HFFc6 (cell line): ENCODE measurements around the gene TKFC. TPM values are rescaled to one million over a fixed set of nuclear protein-coding genes. Genes with fewer than 3 reads are reported as not detected.

ENCODE experiments used
- DNase-seq: peaks from one replicate; pipeline ENCODE4 v3.0.0-alpha.2; 2018
- H3K27ac Mint-ChIP-seq: 2 replicates; pipeline ENCODE4 v1.8.0; 2020; ENCODE audit warnings: mild to moderate bottlenecking, mixed read lengths
- H3K27me3 Mint-ChIP-seq: 2 replicates; pipeline ENCODE4 v1.8.0; 2021; ENCODE audit warnings: mild to moderate bottlenecking, moderate library complexity, mixed read lengths; ENCODE audit not compliant: insufficient read depth
- H3K36me3 Mint-ChIP-seq: 2 replicates; pipeline ENCODE4 v1.8.0; 2021; ENCODE audit warnings: low read depth, mixed read lengths
- H3K4me1 Mint-ChIP-seq: 2 replicates; pipeline ENCODE4 v1.8.0; 2020; ENCODE audit warnings: low read depth, mixed read lengths
- H3K4me3 Mint-ChIP-seq: 2 replicates; pipeline ENCODE4 v1.8.0; 2020; ENCODE audit warnings: mild to moderate bottlenecking, moderate library complexity, mixed read lengths
- H3K9me3 Mint-ChIP-seq: 2 replicates; pipeline ENCODE4 v1.8.0; 2020; ENCODE audit warnings: mild to moderate bottlenecking, mixed read lengths
- long read RNA-seq: library from polyadenylated mRNA; unstranded; transcript quantifications from one replicate; pipeline ENCODE4 v2.0.0, GENCODE V29; 2019
- total RNA-seq, 6 experiments: library from RNA; stranded (reverse); fragmentation: NEBNext Ultra II Directional; extraction: Animal tissue kit (Norgen Biotek cat#: 25700); gene quantifications; 2 replicates in 1 of 6; 3 replicates in 5 of 6; pipeline ENCODE4 v1.2.3, GENCODE V29; 2021
- TF ChIP-seq, protein P1 (sequence below): fragments of 200-600 bp; sonication (generic); IDR thresholded peaks from 2 replicates; pipeline ENCODE4 v1.5.0; 2021; ENCODE audit warnings: antibody characterized with exemption, mild to moderate bottlenecking

Gene TKFC
- total RNA-seq: 10 to 100 TPM; 27.3 to 43.0 (median 31.8) TPM
- long read RNA-seq, full-length matches to known transcripts: 18 of 30 reads
- long read RNA-seq, partial matches to known transcripts: 5 of 30 reads
- long read RNA-seq, other reads (novel, unspliced or antisense): 7 of 30 reads

DNA sequence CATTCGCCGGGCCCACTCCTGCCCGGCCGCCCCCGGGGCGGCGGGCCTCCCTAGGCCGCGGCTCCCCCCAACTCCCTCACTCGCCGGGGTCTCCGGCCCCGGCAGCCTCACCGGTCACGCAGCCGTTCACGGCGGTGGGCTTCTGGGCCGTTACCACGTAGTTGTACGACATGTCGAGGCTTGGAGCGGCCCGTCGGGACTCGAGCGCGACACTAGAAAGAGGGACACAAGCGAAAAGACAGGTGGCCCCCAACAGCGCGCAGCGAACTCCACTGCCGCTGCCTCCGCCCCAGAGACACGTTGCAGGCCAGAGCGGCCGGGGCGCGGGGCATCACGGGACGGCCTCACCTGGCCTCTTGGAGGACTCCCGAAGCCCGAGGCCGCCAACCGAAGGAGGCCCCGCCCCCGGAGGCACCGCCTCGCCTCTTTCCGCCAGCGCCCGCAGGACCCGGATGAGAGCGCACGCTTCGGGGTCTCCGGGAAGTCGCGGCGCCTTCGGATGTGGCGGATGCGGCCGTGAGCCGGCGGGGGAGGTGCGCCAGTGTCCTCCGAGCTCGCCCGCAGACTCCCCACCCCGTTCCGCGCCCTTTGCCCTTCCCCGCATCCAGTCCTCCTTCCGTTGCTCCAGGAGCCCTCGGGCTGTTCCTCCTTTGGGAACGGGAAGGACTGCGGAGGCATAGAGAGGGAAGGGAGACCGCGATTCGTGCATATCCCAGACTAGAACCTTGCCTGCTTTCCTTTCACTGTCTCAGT, at the start of gene TKFC, which contains the start of gene DDB1:
TKFC (plus strand) TSS at position 432 of the 753 bp plus-strand sequence. CDS start 1,501 bp downstream, outside the sequence.
DDB1 (minus strand) TSS at position 309 of the 753 bp plus-strand sequence; CDS start at position 172, 137 bp downstream.
- Mint-ChIP-seq H3K4me1 (peaks cover 63% of the 10 kb centered on the region), H3K4me3 (peak within 1 kb of the TSS; percentile 93), H3K27me3 (peaks cover 1% of the 10 kb centered on the region; the same call in 1 of the 2 replicates), H3K9me3 (no peaks in the 10 kb centered on the region), H3K27ac (peak within 1 kb of the TSS; percentile 85), H3K36me3 (peaks cover 35% of the 10 kb centered on the region)
- TF ChIP-seq, protein P1, sequence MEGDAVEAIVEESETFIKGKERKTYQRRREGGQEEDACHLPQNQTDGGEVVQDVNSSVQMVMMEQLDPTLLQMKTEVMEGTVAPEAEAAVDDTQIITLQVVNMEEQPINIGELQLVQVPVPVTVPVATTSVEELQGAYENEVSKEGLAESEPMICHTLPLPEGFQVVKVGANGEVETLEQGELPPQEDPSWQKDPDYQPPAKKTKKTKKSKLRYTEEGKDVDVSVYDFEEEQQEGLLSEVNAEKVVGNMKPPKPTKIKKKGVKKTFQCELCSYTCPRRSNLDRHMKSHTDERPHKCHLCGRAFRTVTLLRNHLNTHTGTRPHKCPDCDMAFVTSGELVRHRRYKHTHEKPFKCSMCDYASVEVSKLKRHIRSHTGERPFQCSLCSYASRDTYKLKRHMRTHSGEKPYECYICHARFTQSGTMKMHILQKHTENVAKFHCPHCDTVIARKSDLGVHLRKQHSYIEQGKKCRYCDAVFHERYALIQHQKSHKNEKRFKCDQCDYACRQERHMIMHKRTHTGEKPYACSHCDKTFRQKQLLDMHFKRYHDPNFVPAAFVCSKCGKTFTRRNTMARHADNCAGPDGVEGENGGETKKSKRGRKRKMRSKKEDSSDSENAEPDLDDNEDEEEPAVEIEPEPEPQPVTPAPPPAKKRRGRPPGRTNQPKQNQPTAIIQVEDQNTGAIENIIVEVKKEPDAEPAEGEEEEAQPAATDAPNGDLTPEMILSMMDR: no peak
- DNase-seq: peak; percentile 84

DNA sequence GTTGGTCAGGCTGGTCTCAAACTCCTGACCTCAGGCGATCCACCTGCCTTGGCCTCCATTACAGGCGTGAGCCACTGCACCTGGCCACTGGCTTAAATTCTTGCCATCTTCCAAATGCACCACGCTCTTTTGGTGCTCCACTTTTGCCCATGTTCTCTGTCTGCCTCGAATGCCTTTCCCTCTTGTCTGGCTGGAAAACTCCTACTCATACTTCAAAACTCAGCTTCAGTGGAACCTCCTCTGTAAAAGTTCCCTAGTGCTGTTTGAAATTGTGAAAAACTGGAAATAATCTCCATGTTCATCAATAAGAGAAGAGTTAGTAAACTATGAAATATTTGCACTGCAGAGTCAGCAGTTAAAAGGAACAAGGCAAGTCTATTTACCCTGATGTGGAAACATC, 49.4 kb upstream of the TKFC start:
- no peaks in the 10 kb centered on the region for H3K9me3 Mint-ChIP-seq
- no peak overlapping the region for H3K27ac Mint-ChIP-seq
- no peak overlapping the region for H3K4me3 Mint-ChIP-seq
- H3K36me3 Mint-ChIP-seq: no peaks in the 10 kb centered on the region
- H3K27me3 Mint-ChIP-seq: peaks cover 4% of the 10 kb centered on the region
- TF ChIP-seq, protein P1: no peak
- no peak for DNase-seq
- peaks cover 6% of the 10 kb centered on the region; the same call in 1 of the 2 replicates for H3K4me1 Mint-ChIP-seq

DNA sequence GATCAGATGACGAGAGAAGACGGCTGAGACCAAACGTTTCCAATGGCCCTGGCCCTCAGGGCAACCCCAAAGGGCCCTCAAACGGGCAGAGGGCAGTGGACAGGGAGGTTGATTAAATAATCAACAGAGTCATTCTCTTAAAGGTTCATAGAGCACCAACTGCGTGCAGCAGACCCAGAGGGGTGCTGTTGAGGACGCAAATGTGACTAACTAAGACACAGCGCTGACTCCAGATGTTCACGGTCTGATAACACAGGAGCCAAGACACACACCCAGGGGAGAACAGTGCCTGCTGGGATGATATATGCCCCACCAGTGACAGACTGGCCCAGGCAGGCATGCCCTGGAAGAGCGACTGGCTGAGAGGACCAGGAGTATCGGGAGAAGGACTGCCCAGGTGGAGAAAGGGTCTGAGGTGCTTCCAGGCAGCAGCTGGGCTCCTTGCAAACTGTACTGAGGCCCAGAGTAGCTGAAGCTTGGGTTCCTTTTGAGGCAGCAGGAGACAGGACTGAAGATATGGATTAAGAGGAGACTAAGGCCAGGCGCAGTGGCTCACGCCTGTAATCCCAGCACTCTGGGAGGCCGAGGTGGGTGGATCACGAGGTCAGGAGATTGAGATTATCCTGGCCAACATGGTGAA, 45.6 kb upstream of the TKFC start:
- no peak overlapping the region for H3K4me3 Mint-ChIP-seq
- no peak overlapping the region for H3K27ac Mint-ChIP-seq
- DNase-seq: no peak
- H3K9me3 Mint-ChIP-seq: no peaks in the 10 kb centered on the region
- H3K4me1 Mint-ChIP-seq: no peaks in the 10 kb centered on the region
- TF ChIP-seq, protein P1: no peak
- peaks cover 4% of the 10 kb centered on the region for H3K27me3 Mint-ChIP-seq
- no peaks in the 10 kb centered on the region for H3K36me3 Mint-ChIP-seq

- no peak for DNase-seq
- TF ChIP-seq, protein P1: peak; percentile 60
- Mint-ChIP-seq H3K4me1 (peaks cover 10% of the 10 kb centered on the region), H3K4me3 (no peak overlapping the region), H3K27ac (no peak overlapping the region), H3K9me3 (no peaks in the 10 kb centered on the region), H3K27me3 (peaks cover 2% of the 10 kb centered on the region), H3K36me3 (no peaks in the 10 kb centered on the region)
These were observed 41.9 kb upstream of the TKFC start for GRCh38 chr11:61290905-61291690.

- H3K27ac Mint-ChIP-seq: no peak overlapping the region
- TF ChIP-seq, protein P1: no peak
- H3K36me3 Mint-ChIP-seq: peaks cover 5% of the 10 kb centered on the region
- H3K4me3 Mint-ChIP-seq: no peak overlapping the region
- H3K27me3 Mint-ChIP-seq: peaks cover 2% of the 10 kb centered on the region
- no peaks in the 10 kb centered on the region for H3K9me3 Mint-ChIP-seq
- H3K4me1 Mint-ChIP-seq: peaks cover 17% of the 10 kb centered on the region
- DNase-seq: no peak
These were observed 40.7 kb upstream of the TKFC start for GRCh38 chr11:61292356-61292755.
